Prostate gland (tissue), 2 donors: ENCODE measurements around the gene NR6A1. TPM values are rescaled to one million over a fixed set of nuclear protein-coding genes. Genes with fewer than 3 reads are reported as not detected.

ENCODE experiments used
- DNase-seq: peaks from one replicate; pipeline ENCODE4 v3.0.0-alpha.2; 2019; ENCODE audit warnings: low spot score
- H3K27ac ChIP-seq, 2 donors: fragments of 200-600 bp; sonication (generic); 2 replicates each; pipeline ENCODE4 v1.5.1; 2017 to 2019
- H3K27me3 ChIP-seq: fragments of 200-600 bp; sonication (generic); replicated peaks from 2 replicates; pipeline ENCODE4 v1.5.1; 2019; ENCODE audit not compliant: insufficient read depth
- H3K36me3 ChIP-seq, 2 donors: fragments of 200-600 bp; sonication (generic); 1 replicate in 1 of 2; 2 replicates in 1 of 2; pipeline versions ENCODE4 v1.5.1 to v1.8.1; 2017 to 2019
- H3K4me1 ChIP-seq: fragments of 200-600 bp; sonication (generic); replicated peaks from 2 replicates; pipeline ENCODE4 v1.5.1; 2019
- H3K4me3 ChIP-seq, 2 donors: fragments of 200-600 bp; sonication (generic); 2 replicates each; pipeline ENCODE4 v1.5.1; 2017 to 2019
- H3K9me3 ChIP-seq: fragments of 200-600 bp; sonication (generic); 2 replicates; pipeline ENCODE4 v1.5.1; 2017
- CTCF ChIP-seq, 4 experiments: fragments of 200-600 bp in 2 of 4; fragments of 450-650 bp in 2 of 4; sonication (generic) in 2 of 4; IDR thresholded peaks; 1 replicate in 3 of 4; 2 replicates in 1 of 4; pipeline ENCODE4 v1.5.1; 2016 to 2019; ENCODE audit warnings: antibody characterized with exemption in 4 of 4, mild to moderate bottlenecking in 2 of 4, moderate library complexity in 2 of 4
- POLR2A ChIP-seq: fragments of 450-650 bp; IDR thresholded peaks from one replicate; pipeline ENCODE4 v1.6.1; 2016; ENCODE audit warnings: antibody characterized with exemption, mild to moderate bottlenecking
- POLR2AphosphoS5 ChIP-seq: sonication (generic); formaldehyde crosslinking; IDR thresholded peaks from one replicate; pipeline ENCODE4 v1.6.1; 2017; ENCODE audit warnings: antibody characterized with exemption
- whole genome bisulfite sequencing: methylation state at CpG from one replicate; pipeline ENCODE4 v1.1.5; 2018; 5-methylcytosine and 5-hydroxymethylcytosine counted together
- intact Hi-C: fragments of 100-400 bp; cut with DNase I; formaldehyde crosslinking; loops from one replicate; pipeline ENCODE4 v1.14.2; 2022
- total RNA-seq, 2 donors: library from RNA; depleted of rRNA; stranded (reverse); fragments of >200 nt; gene quantifications; one replicate each; pipeline ENCODE4 v1.1.0, GENCODE V29; 2016

NR6A1 gene
- total RNA-seq, 2 donors from 2014 or later = 1.3 to 53.7 TPM

GRCh38 chr9:124809211-124809610 lies 38.1 kb upstream of the NR6A1 start:
- 96% methylated on average over 6 of the region's 6 CpGs for WGBS
- H3K4me1 ChIP-seq = no peaks in the 10 kb centered on the region
- DNase-seq = no peak
- TF ChIP-seq CTCF (IDR thresholded peaks at IDR 0.05) (no peak), POLR2AphosphoS5 (no peak), POLR2A (no peak)
- H3K27me3 ChIP-seq = no peaks in the 10 kb centered on the region
- H3K9me3 ChIP-seq = no peaks in the 10 kb centered on the region
- intact Hi-C loops = no loop called here
- no peaks in the 10 kb centered on the region for H3K36me3 ChIP-seq
- H3K27ac ChIP-seq = no peak overlapping the region
- H3K4me3 ChIP-seq = no peak overlapping the region

GRCh38 chr9:124808246-124808956 lies 37.3 kb upstream of the NR6A1 start:
- no peaks in the 10 kb centered on the region for H3K9me3 ChIP-seq
- DNase-seq = no peak
- no peak overlapping the region for H3K27ac ChIP-seq
- 72% methylated on average over 12 of the region's 12 CpGs for WGBS
- H3K36me3 ChIP-seq = no peaks in the 10 kb centered on the region
- TF ChIP-seq POLR2A (no peak), POLR2AphosphoS5 (no peak), CTCF (IDR thresholded peaks at IDR 0.05) (no peak)
- intact Hi-C loops = no loop called here
- H3K27me3 ChIP-seq = no peaks in the 10 kb centered on the region
- no peak overlapping the region for H3K4me3 ChIP-seq
- no peaks in the 10 kb centered on the region for H3K4me1 ChIP-seq

GRCh38 chr9:124805186-124805585 lies 34.1 kb upstream of the NR6A1 start:
- Histone ChIP-seq H3K4me1 (no peaks in the 10 kb centered on the region), H3K4me3 (no peak overlapping the region), H3K9me3 (no peaks in the 10 kb centered on the region), H3K27ac (no peak overlapping the region), H3K27me3 (no peaks in the 10 kb centered on the region), H3K36me3 (no peaks in the 10 kb centered on the region)
- DNase-seq = no peak
- TF ChIP-seq POLR2A = no peak
- TF ChIP-seq CTCF (IDR thresholded peaks at IDR 0.05) = no peak
- TF ChIP-seq POLR2AphosphoS5 = no peak
- intact Hi-C loops = no loop called here
- 40% methylated on average over 4 of the region's 4 CpGs for WGBS

GRCh38 chr9:124803911-124804310 lies 32.8 kb upstream of the NR6A1 start:
- Histone ChIP-seq H3K27ac (no peak overlapping the region), H3K9me3 (no peaks in the 10 kb centered on the region), H3K4me3 (no peak overlapping the region), H3K27me3 (no peaks in the 10 kb centered on the region), H3K4me1 (no peaks in the 10 kb centered on the region), H3K36me3 (no peaks in the 10 kb centered on the region)
- TF ChIP-seq POLR2AphosphoS5 (no peak), POLR2A (no peak), CTCF (IDR thresholded peaks at IDR 0.05) (no peak)
- 84% methylated on average over 4 of the region's 8 CpGs for WGBS
- intact Hi-C loops = no loop called here
- no peak for DNase-seq

GRCh38 chr9:124802426-124802825 lies 31.3 kb upstream of the NR6A1 start:
- Histone ChIP-seq H3K9me3 (no peaks in the 10 kb centered on the region), H3K27ac (no peak overlapping the region), H3K4me3 (no peak overlapping the region), H3K36me3 (no peaks in the 10 kb centered on the region), H3K4me1 (no peaks in the 10 kb centered on the region), H3K27me3 (no peaks in the 10 kb centered on the region)
- WGBS = 59% methylated on average over 3 of the region's 3 CpGs
- no peak for DNase-seq
- intact Hi-C loops = no loop called here
- no peak for TF ChIP-seq CTCF (IDR thresholded peaks at IDR 0.05)
- no peak for TF ChIP-seq POLR2AphosphoS5
- no peak for TF ChIP-seq POLR2A
